OCI-LY3 (cell line): Measurements from ENCODE around the gene PDIA5.

Experiments used
- H2AFZ ChIP-seq: fragments of 200-600, 300-600 bp; shearing (Covaris generic); 2 replicates; pipeline ENCODE4 v1.6.0; 2014; ENCODE audit warnings: antibody characterized with exemption, low read depth, low read length
- H3K27ac ChIP-seq: fragments of 200-600, 300-600 bp; sonication (generic); 2 replicates; pipeline ENCODE4 v1.5.1; 2014; ENCODE audit warnings: mild to moderate bottlenecking, low read length, moderate library complexity, mixed read lengths
- H3K27me3 ChIP-seq: fragments of 200-600, 300-600 bp; sonication (generic); 2 replicates; pipeline ENCODE4 v1.6.1; 2014; ENCODE audit warnings: low read depth, low read length, mixed read lengths
- H3K36me3 ChIP-seq: fragments of 200-600, 300-600 bp; sonication (generic); replicated peaks from 2 replicates; pipeline ENCODE3; 2014; ENCODE audit warnings: low read depth, low read length, mixed read lengths
- H3K4me1 ChIP-seq: fragments of 300-600, 200-600 bp; sonication (generic); 2 replicates; pipeline ENCODE4 v1.6.1; 2014; ENCODE audit warnings: low read length, mixed read lengths
- H3K4me2 ChIP-seq: fragments of 200-600, 300-600 bp; sonication (generic); 2 replicates; pipeline ENCODE4 v1.6.1; 2014; ENCODE audit warnings: low read length, mixed read lengths
- H3K4me3 ChIP-seq: fragments of 300-600, 200-600 bp; sonication (generic); 2 replicates; pipeline ENCODE4 v1.5.1; 2014; ENCODE audit warnings: antibody characterized with exemption, mild to moderate bottlenecking, low read length, moderate library complexity
- H3K79me2 ChIP-seq: fragments of 300-600, 200-600 bp; shearing (Covaris generic); 2 replicates; pipeline ENCODE4 v1.6.1; 2014; ENCODE audit warnings: mild to moderate bottlenecking, low read length, mixed read lengths
- H3K9ac ChIP-seq: fragments of 300-600, 200-600 bp; shearing (Covaris generic); 2 replicates; pipeline ENCODE4 v1.6.0; 2014; ENCODE audit warnings: mild to moderate bottlenecking, low read length, moderate library complexity
- H3K9me3 ChIP-seq: fragments of 200-600, 300-600 bp; shearing (Covaris generic); 2 replicates; pipeline ENCODE4 v1.6.1; 2014; ENCODE audit warnings: low read length, mixed read lengths; ENCODE audit not compliant: insufficient read depth
- H4K20me1 ChIP-seq: fragments of 200-600, 300-600 bp; sonication (generic); 2 replicates; pipeline ENCODE4 v1.6.1; 2016; ENCODE audit warnings: low read length, mixed read lengths; ENCODE audit not compliant: insufficient read depth
- CTCF ChIP-seq: fragments of 200-600, 300-600 bp; sonication (generic); IDR thresholded peaks from 2 replicates; pipeline ENCODE4 v1.5.1; 2014; ENCODE audit warnings: antibody characterized with exemption, low read length, low read depth
- EZH2phosphoT487 ChIP-seq: fragments of 200-600 bp; shearing (Covaris generic); IDR thresholded peaks from 2 replicates; pipeline ENCODE4 v1.6.1; 2018; ENCODE audit warnings: antibody characterized with exemption, mixed run types, low read depth

The PDIA5 gene

GRCh38 chr3:123070510-123070909, 3.7 kb downstream of the PDIA5 start:
- Histone ChIP-seq H3K4me2 (no peak overlapping the region), H3K27ac (no peak overlapping the region), H3K9me3 (no peaks in the 10 kb centered on the region), H3K36me3 (no peaks in the 10 kb centered on the region), H3K27me3 (no peaks in the 10 kb centered on the region), H4K20me1 (peaks cover 60% of the 10 kb centered on the region), H3K4me1 (peaks cover 14% of the 10 kb centered on the region), H3K9ac (no peak overlapping the region), H3K4me3 (no peak overlapping the region), H2AFZ (no peak overlapping the region), H3K79me2 (peaks cover 84% of the 10 kb centered on the region)
- TF ChIP-seq EZH2phosphoT487 (no peak), CTCF (no peak)

- H3K9me3 ChIP-seq: no peaks in the 10 kb centered on the region
- H2AFZ ChIP-seq: no peak overlapping the region
- no peak overlapping the region for H3K4me2 ChIP-seq
- no peak overlapping the region for H3K4me3 ChIP-seq
- peaks cover 14% of the 10 kb centered on the region for H3K4me1 ChIP-seq
- peaks cover 67% of the 10 kb centered on the region for H4K20me1 ChIP-seq
- H3K27me3 ChIP-seq: no peaks in the 10 kb centered on the region
- no peak overlapping the region for H3K27ac ChIP-seq
- TF ChIP-seq CTCF (no peak), EZH2phosphoT487 (no peak)
- H3K36me3 ChIP-seq: no peaks in the 10 kb centered on the region
- peaks cover 91% of the 10 kb centered on the region for H3K79me2 ChIP-seq
- H3K9ac ChIP-seq: no peak overlapping the region
Measured at GRCh38 chr3:123071146-123071545, 4.3 kb downstream of the PDIA5 start.

- Histone ChIP-seq H4K20me1 (peaks cover 71% of the 10 kb centered on the region), H3K27ac (no peak overlapping the region), H3K9ac (no peak overlapping the region), H3K27me3 (no peaks in the 10 kb centered on the region), H3K4me2 (no peak overlapping the region), H2AFZ (no peak overlapping the region), H3K36me3 (no peaks in the 10 kb centered on the region), H3K4me3 (no peak overlapping the region), H3K79me2 (peaks cover 95% of the 10 kb centered on the region), H3K4me1 (peaks cover 11% of the 10 kb centered on the region), H3K9me3 (no peaks in the 10 kb centered on the region)
- TF ChIP-seq CTCF (no peak), EZH2phosphoT487 (no peak)
Measured at GRCh38 chr3:123071581-123071980, 4.8 kb downstream of the PDIA5 start.

DNA sequence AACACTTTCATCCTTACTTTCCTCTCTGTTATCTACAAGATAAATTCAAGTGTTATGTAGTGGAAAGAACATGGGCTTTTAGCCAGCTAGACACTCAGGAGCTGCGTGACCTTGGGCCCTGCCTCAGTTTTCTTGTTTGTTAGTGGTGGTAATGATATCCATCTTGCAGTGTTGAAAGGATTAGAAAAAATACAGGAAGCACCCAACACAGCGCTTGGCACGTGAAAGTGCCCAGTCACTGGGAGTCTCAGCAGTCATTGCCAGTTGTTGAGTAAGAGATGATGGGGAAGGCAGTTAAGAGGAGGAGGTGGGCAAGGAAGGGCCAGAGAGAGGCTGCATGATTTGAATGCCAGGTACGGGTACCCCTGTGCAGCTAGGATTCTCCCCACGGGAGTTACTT, 5.3 kb downstream of the PDIA5 start:
- Histone ChIP-seq H3K79me2 (peaks cover 99% of the 10 kb centered on the region), H3K36me3 (no peaks in the 10 kb centered on the region), H2AFZ (no peak overlapping the region), H3K27me3 (no peaks in the 10 kb centered on the region), H3K4me1 (peaks cover 10% of the 10 kb centered on the region), H4K20me1 (peaks cover 77% of the 10 kb centered on the region), H3K27ac (no peak overlapping the region), H3K9ac (no peak overlapping the region), H3K9me3 (no peaks in the 10 kb centered on the region), H3K4me2 (no peak overlapping the region), H3K4me3 (no peak overlapping the region)
- TF ChIP-seq CTCF (no peak), EZH2phosphoT487 (no peak)
